Immature natural killer cell (primary cell): ENCODE results near the gene SCGB2B2. TPM values are rescaled to one million over a fixed set of nuclear protein-coding genes. Genes with fewer than 3 reads are reported as not detected.
"Not testable (repeated sequence)": the region's sequence is repeated elsewhere in the genome, so short reads cannot be mapped to it uniquely, and the experiment has no call there.

Experiments
- DNase-seq, 3 donors: peaks; one replicate each; pipeline ENCODE4 v3.0.0; 2022; ENCODE audit warnings: mixed read lengths in 1 of 3
- H3K27ac Mint-ChIP-seq, 6 donors: one replicate each; pipeline ENCODE4 v1.8.0; 2020; ENCODE audit warnings: mixed read lengths in 6 of 6, mild to moderate bottlenecking in 5 of 6, inconsistent platforms in 4 of 6, moderate library complexity in 3 of 6
- H3K27me3 Mint-ChIP-seq, 3 donors: one replicate each; pipeline ENCODE4 v1.8.0; 2020 to 2021; ENCODE audit warnings: low read depth in 3 of 3, mild to moderate bottlenecking in 3 of 3, mixed read lengths in 3 of 3, moderate library complexity in 3 of 3, inconsistent platforms in 1 of 3
- H3K36me3 Mint-ChIP-seq, 3 donors: one replicate each; pipeline ENCODE4 v1.8.0; 2020; ENCODE audit warnings: mixed read lengths in 3 of 3, inconsistent platforms in 2 of 3, mild to moderate bottlenecking in 2 of 3
- H3K4me1 Mint-ChIP-seq, 2 donors: one replicate each; pipeline ENCODE4 v1.8.0; 2020; ENCODE audit warnings: inconsistent platforms in 2 of 2, mild to moderate bottlenecking in 2 of 2, mixed read lengths in 2 of 2, moderate library complexity in 1 of 2
- H3K4me3 Mint-ChIP-seq, 5 donors: one replicate each; pipeline ENCODE4 v1.8.0; 2020; ENCODE audit warnings: mild to moderate bottlenecking in 5 of 5, mixed read lengths in 5 of 5, inconsistent platforms in 3 of 5, moderate library complexity in 3 of 5
- H3K9me3 Mint-ChIP-seq, 6 donors: one replicate each; pipeline ENCODE4 v1.8.0; 2020; ENCODE audit warnings: mild to moderate bottlenecking in 6 of 6, mixed read lengths in 6 of 6, inconsistent platforms in 4 of 6, moderate library complexity in 3 of 6
- polyA plus RNA-seq, 3 donors: library from polyadenylated mRNA; unstranded; fragments of 300-500 nt; fragmentation: Illumina TruSeq; gene quantifications; one replicate each; pipeline ENCODE4 v1.2.3, GENCODE V29; 2021

SCGB2B2 gene
- polyA plus RNA-seq, 3 donors from 2014 or later, result 0.09 TPM; not detected in 2

- Mint-ChIP-seq H3K36me3 (peaks cover 0 to 9% (median 0%) of the 10 kb centered on the region in 3 donors), H3K27ac (peak overlapping the region in 4 of 6 donors; percentile 17 to 76 (median 74)), H3K4me3 (peak overlapping the region in 4 of 5 donors; percentile 49 to 70 (median 52)), H3K27me3 (peaks cover 0 to 4% (median 0%) of the 10 kb centered on the region in 3 donors), H3K4me1 (peaks cover 8 to 22% of the 10 kb centered on the region in 2 donors), H3K9me3 (no peaks in the 10 kb centered on the region)
- DNase-seq, result no peak
Observed at GRCh38 chr19:34666958-34667265, 10.0 kb downstream of the SCGB2B2 start.

- Mint-ChIP-seq H3K27ac (peak overlapping the region in 3 of 6 donors; percentile 69 to 76 (median 76)), H3K4me1 (peaks cover 8 to 22% of the 10 kb centered on the region in 2 donors), H3K36me3 (peaks cover 0 to 9% (median 0%) of the 10 kb centered on the region in 3 donors), H3K9me3 (no peaks in the 10 kb centered on the region), H3K27me3 (peaks cover 0 to 4% (median 0%) of the 10 kb centered on the region in 3 donors), H3K4me3 (peak overlapping the region in 2 of 5 donors; percentile 4 to 70)
- DNase-seq, result no peak
Observed at GRCh38 chr19:34666200-34666957, 10.6 kb downstream of the SCGB2B2 start.

- H3K4me3 Mint-ChIP-seq, DNase-seq, H3K36me3 Mint-ChIP-seq, H3K27ac Mint-ChIP-seq, H3K9me3 Mint-ChIP-seq, H3K27me3 Mint-ChIP-seq: not testable (repeated sequence)
- H3K4me1 Mint-ChIP-seq, result peaks cover 8 to 22% of the 10 kb centered on the region in 2 donors
Observed at GRCh38 chr19:34665275-34665674, 11.7 kb downstream of the SCGB2B2 start.

GRCh38 chr19:34664870-34665269 lies 12.1 kb downstream of the SCGB2B2 start:
- peaks cover 0 to 4% (median 0%) of the 10 kb centered on the region in 3 donors for H3K27me3 Mint-ChIP-seq
- DNase-seq, result no peak
- H3K27ac Mint-ChIP-seq, result no peak overlapping the region
- peaks cover 8 to 22% of the 10 kb centered on the region in 2 donors for H3K4me1 Mint-ChIP-seq
- H3K9me3 Mint-ChIP-seq, result no peaks in the 10 kb centered on the region
- H3K4me3 Mint-ChIP-seq, result no peak overlapping the region
- peaks cover 0 to 2% (median 0%) of the 10 kb centered on the region in 3 donors for H3K36me3 Mint-ChIP-seq

- Mint-ChIP-seq H3K27ac (no peak overlapping the region), H3K4me1 (peaks cover 8 to 22% of the 10 kb centered on the region in 2 donors), H3K27me3 (peaks cover 0 to 4% (median 0%) of the 10 kb centered on the region in 3 donors), H3K9me3 (no peaks in the 10 kb centered on the region), H3K36me3 (no peaks in the 10 kb centered on the region), H3K4me3 (no peak overlapping the region)
- no peak for DNase-seq
Observed at GRCh38 chr19:34664168-34664567, 12.8 kb downstream of the SCGB2B2 start.

- H3K4me3 Mint-ChIP-seq, result no peak overlapping the region
- H3K36me3 Mint-ChIP-seq, result no peaks in the 10 kb centered on the region
- H3K27ac Mint-ChIP-seq, result peak overlapping the region in 2 of 6 donors; percentile 14 to 38
- peaks cover 8 to 20% of the 10 kb centered on the region in 2 donors for H3K4me1 Mint-ChIP-seq
- H3K27me3 Mint-ChIP-seq, result peaks cover 0 to 6% (median under 1%) of the 10 kb centered on the region in 3 donors
- peaks cover 0 to 1% (median 0%) of the 10 kb centered on the region in 6 donors for H3K9me3 Mint-ChIP-seq
- DNase-seq, result peak; percentile 4 to 42 (median 30)
Observed at GRCh38 chr19:34662919-34663318, 14.0 kb downstream of the SCGB2B2 start.

- DNase-seq, result no peak
- Mint-ChIP-seq H3K4me3 (no peak overlapping the region), H3K27ac (peak overlapping the region in 1 of 6 donors; percentile 74), H3K27me3 (peaks cover 0 to 6% (median 3%) of the 10 kb centered on the region in 3 donors), H3K36me3 (no peaks in the 10 kb centered on the region), H3K9me3 (peaks cover 0 to 2% (median 0%) of the 10 kb centered on the region in 6 donors), H3K4me1 (peaks cover 8 to 11% of the 10 kb centered on the region in 2 donors)
Observed at GRCh38 chr19:34661357-34661756, 15.6 kb downstream of the SCGB2B2 start.

- DNase-seq, result no peak
- H3K27ac Mint-ChIP-seq, result no peak overlapping the region
- H3K4me3 Mint-ChIP-seq, result no peak overlapping the region
- no peaks in the 10 kb centered on the region for H3K4me1 Mint-ChIP-seq
- H3K36me3 Mint-ChIP-seq, result peaks cover 0 to 5% (median 0%) of the 10 kb centered on the region in 3 donors
- peaks cover 4 to 6% (median 5%) of the 10 kb centered on the region in 3 donors for H3K27me3 Mint-ChIP-seq
- H3K9me3 Mint-ChIP-seq, result peaks cover 0 to 6% (median 5%) of the 10 kb centered on the region in 6 donors
Observed at GRCh38 chr19:34655651-34656050, 21.3 kb downstream of the SCGB2B2 start.

GRCh38 chr19:34654796-34655195 lies 22.2 kb downstream of the SCGB2B2 start:
- DNase-seq, result no peak
- Mint-ChIP-seq H3K36me3 (peaks cover 0 to 5% (median 0%) of the 10 kb centered on the region in 3 donors), H3K9me3 (peaks cover 0 to 6% (median 5%) of the 10 kb centered on the region in 6 donors), H3K27me3 (peaks cover 5 to 6% (median 6%) of the 10 kb centered on the region in 3 donors), H3K27ac (no peak overlapping the region), H3K4me1 (no peaks in the 10 kb centered on the region), H3K4me3 (no peak overlapping the region)

- H3K4me1 Mint-ChIP-seq, result no peaks in the 10 kb centered on the region
- no peak overlapping the region for H3K27ac Mint-ChIP-seq
- peaks cover 0 to 5% (median 0%) of the 10 kb centered on the region in 3 donors for H3K36me3 Mint-ChIP-seq
Observed at GRCh38 chr19:34651747-34652146, 25.2 kb downstream of the SCGB2B2 start.

GRCh38 chr19:34649886-34650543 lies 26.9 kb downstream of the SCGB2B2 start:
- no peak overlapping the region for H3K27ac Mint-ChIP-seq
- no peak for DNase-seq
- peaks cover 0 to 5% (median 0%) of the 10 kb centered on the region in 3 donors for H3K36me3 Mint-ChIP-seq
- peaks cover 0 to 5% (median 3%) of the 10 kb centered on the region in 3 donors for H3K27me3 Mint-ChIP-seq
- H3K4me3 Mint-ChIP-seq, result no peak overlapping the region
- H3K4me1 Mint-ChIP-seq, result no peaks in the 10 kb centered on the region
- H3K9me3 Mint-ChIP-seq, result peaks cover 0 to 6% (median 4%) of the 10 kb centered on the region in 6 donors

More at GRCh38 chr19:34651747-34652146, 25.2 kb downstream of the SCGB2B2 start:
- no peak for DNase-seq
- Mint-ChIP-seq H3K27me3 (peaks cover 0 to 5% (median 3%) of the 10 kb centered on the region in 3 donors), H3K9me3 (peaks cover 0 to 6% (median 4%) of the 10 kb centered on the region in 6 donors), H3K4me3 (no peak overlapping the region)

GRCh38 chr19:34645551-34645950 lies 31.4 kb downstream of the SCGB2B2 start:
- Mint-ChIP-seq H3K27ac (no peak overlapping the region), H3K4me3 (no peak overlapping the region), H3K36me3 (no peaks in the 10 kb centered on the region), H3K4me1 (no peaks in the 10 kb centered on the region), H3K27me3 (peaks cover 0 to 9% (median 1%) of the 10 kb centered on the region in 3 donors), H3K9me3 (no peaks in the 10 kb centered on the region)
- no peak for DNase-seq

GRCh38 chr19:34644991-34645461 lies 31.9 kb downstream of the SCGB2B2 start:
- no peak overlapping the region for H3K27ac Mint-ChIP-seq
- H3K36me3 Mint-ChIP-seq, result no peaks in the 10 kb centered on the region

GRCh38 chr19:34642241-34642640 lies 34.7 kb downstream of the SCGB2B2 start:
- Mint-ChIP-seq H3K27ac (no peak overlapping the region), H3K4me1 (no peaks in the 10 kb centered on the region), H3K4me3 (no peak overlapping the region), H3K36me3 (no peaks in the 10 kb centered on the region), H3K27me3 (peaks cover 0 to 9% (median 2%) of the 10 kb centered on the region in 3 donors), H3K9me3 (no peaks in the 10 kb centered on the region)
- DNase-seq, result no peak

More at GRCh38 chr19:34644991-34645461, 31.9 kb downstream of the SCGB2B2 start:
- Mint-ChIP-seq H3K9me3 (no peaks in the 10 kb centered on the region), H3K27me3 (peaks cover 0 to 9% (median 0%) of the 10 kb centered on the region in 3 donors), H3K4me3 (no peak overlapping the region), H3K4me1 (no peaks in the 10 kb centered on the region)
- DNase-seq, result no peak
